ENCODE results near the gene GABRR1.
"Not testable (repeated sequence)": the region's sequence is repeated elsewhere in the genome, so short reads cannot be mapped to it uniquely, and the experiment has no call there.

GABRR1 gene

DNA sequence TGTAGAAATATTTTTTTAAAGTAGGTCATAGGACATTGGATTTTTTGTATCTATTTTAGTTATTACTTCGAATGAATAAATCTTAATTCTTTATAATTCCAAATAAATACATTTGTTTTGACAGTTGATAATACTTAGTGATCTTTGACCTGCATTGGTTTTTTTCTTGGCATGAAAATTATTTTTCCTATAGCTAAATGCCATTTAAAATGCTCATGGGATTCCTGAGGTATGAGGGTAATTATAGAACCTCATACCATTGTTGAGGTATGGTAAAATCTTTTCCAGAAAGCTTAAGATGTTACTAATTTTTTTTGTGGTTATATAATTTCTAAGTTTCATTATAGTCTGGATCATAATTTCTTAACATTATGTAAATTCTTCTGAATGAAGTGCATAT, 63.0 kb downstream of the GABRR1 start:
- DNase-seq (ENCODE audit: low read depth), result no peak

DNA sequence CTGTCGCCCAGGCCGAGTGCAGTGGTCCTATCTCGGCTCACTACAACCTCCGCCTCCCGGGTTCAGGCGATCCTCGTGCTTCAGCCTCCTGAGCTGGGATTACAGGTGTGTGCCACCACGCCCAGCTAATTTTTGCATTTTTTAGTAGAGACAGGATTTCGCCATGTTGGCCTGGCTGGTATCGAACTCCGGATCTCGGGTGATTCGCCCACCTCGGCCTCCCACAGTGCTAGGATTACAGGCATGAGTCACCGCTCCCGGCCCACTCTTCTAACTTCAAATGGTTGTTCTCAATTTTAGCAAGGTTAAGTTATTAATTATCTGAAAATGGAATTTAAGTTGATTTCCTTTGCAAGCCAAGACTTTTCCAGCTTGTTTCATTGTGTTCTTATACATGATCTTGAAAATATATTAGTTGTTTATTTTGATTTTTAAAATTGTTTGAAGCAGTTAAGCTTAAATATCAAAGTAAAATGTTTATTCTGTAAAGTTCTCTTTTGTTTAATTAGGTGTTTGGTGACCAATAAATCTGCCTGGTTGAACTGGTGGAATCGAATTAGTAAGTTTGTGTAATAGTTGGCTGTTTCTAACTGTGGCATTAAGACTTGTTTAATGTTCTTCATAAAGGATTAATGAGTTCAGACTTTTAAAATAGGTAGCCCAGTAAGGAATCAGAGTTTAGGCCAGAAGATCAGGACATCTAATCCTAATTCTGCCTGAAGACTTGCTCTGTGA, 69.0 kb downstream of the GABRR1 start:
- no peak for DNase-seq (ENCODE audit: low read depth)

DNA sequence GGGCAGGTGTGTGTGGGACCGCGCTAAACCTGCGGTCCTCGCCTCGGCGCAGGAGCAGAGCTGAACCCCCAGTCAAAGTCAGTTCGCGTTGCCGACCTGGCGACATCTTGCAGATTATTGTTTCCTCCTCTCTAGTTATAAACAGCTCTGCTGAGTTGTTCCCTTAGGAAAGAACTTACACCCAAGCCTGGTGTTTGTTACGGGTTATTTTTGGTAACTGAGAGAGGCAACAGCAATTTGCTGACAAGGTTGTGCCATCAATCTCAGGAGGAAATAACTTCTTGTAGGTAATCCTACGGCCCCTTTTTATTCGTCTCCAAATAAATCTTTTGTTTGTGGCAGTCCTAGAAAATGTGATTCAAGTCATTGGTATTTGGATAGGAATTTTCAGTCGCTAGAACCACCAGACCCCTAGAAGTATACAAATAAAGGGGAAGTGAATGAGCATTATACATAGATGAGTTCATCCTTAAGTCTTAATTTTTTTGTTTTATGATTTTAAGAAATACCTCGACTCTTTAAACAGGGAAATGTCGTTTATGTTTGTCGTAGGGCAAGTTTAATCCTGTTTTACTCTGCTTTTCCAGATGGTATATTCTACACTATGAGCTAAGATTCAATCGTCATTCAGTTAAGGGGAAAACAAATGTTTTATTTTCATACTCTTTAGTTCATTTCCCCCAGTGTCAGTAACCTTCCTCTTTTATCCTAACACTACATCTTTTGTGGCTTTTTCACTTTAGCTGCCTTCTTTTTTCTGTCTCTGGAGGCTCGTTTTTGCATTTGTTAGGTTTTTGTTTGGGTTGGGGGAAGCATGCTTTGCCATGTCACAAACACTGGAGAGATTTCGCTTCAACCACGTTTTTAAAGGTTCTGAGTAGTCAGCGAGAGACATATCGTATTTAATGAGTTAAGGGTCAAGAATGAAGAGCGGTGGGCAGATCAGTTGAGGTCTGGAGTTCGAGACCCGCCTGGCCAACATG, 70.1 kb downstream of the GABRR1 start:
- DNase-seq (ENCODE audit: low read depth), result no peak

DNA sequence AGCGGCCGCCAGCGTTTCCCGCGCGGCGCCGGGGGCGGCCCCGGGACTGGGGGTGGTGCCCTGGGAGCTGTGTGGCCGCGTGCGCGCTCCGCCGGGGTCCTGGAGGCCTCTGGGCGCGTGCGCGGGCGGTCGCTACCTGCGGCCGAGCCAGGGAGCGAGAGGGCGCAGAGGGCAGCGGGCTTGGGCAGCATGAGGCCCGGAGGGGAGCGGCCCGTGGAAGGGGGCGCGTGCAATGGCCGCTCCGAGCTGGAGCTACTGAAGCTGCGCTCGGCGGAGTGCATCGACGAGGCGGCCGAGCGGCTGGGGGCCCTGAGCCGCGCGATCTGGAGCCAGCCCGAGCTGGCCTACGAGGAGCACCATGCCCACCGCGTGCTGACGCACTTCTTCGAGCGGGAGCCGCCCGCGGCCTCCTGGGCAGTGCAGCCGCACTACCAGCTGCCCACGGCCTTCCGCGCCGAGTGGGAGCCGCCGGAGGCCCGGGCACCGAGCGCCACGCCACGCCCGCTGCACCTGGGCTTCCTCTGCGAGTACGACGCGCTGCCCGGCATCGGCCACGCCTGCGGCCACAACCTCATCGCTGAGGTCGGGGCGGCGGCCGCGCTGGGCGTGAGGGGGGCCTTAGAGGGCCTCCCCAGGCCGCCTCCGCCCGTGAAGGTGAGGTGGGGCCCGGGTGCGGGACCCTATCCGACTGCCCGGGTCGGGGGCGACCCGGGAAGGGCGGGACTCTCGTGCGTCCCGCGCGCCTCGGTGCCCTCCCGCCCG, 71.0 kb downstream of the GABRR1 start, which contains the start of gene PM20D2:
TSS of gene PM20D2 (plus strand) at position 100 of the 762 bp plus-strand sequence. CDS start at position 190, 90 bp downstream.
- peak; percentile 48 for DNase-seq (ENCODE audit: low read depth)

DNA sequence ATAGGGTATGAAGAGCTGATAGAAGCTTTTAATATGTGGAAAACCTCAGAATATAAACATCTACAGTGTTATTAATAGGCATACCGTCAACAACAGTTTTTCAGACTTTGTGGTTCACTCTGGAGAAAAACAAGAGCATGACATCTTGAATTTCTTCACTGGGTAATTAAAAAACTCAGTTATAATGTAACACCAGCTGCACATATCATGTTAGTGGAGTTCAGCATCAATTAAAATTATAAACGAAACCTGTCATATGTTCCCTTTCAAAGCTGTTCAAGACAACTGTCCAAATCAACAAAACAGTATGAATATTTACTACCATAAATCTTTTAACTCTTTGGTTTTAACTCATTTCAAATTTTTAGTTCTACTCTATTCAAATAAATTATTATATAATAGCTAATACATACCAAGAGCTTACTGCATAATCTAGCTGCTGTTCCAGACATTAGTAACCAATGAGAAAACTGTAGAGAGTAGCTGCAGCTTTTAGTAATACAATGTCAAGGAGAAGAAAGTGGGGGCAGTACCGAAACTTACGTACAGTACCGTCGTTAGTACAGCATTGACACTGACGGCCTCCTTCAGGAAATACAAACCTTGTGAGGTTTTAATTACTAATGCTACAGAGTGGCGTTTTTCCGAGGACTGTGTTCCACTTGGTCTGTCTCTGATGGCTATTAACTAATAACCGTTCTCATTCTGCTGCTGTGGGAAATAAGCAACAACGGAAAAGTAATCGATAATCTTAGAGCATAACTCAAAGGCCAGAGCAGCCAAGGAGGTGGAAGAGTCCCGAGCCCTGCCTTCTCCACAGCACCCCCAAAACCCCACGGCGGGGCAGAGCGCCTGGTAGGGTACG, 71.8 kb downstream of the GABRR1 start:
- DNase-seq (ENCODE audit: low read depth), result peak; percentile 2

DNA sequence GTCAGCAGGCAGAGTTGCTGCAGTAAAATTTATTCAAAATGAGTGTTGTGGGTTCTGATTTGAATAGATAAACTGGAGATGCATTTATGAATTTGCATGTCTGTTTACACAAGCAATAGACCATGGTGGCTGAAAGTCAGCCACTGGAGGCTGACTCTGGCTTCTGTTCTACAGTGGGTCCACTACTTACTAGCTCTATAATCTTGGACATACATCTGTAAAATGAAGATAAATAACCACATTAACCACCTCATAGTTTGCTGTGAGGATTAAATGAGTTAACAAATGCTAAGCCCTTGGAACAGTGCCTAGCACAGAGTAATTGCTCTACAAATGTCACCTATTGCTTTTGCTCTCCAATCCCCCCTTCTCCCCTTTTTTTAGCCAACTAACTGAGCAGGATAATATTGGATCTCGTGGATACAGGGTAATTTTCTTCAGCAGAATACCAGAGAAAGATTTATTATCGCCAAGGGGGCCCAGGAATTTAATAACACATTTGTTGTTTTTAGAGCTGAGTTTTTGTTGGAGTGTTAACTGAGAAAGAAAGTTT, 72.7 kb downstream of the GABRR1 start:
- DNase-seq (ENCODE audit: low read depth), result no peak

DNA sequence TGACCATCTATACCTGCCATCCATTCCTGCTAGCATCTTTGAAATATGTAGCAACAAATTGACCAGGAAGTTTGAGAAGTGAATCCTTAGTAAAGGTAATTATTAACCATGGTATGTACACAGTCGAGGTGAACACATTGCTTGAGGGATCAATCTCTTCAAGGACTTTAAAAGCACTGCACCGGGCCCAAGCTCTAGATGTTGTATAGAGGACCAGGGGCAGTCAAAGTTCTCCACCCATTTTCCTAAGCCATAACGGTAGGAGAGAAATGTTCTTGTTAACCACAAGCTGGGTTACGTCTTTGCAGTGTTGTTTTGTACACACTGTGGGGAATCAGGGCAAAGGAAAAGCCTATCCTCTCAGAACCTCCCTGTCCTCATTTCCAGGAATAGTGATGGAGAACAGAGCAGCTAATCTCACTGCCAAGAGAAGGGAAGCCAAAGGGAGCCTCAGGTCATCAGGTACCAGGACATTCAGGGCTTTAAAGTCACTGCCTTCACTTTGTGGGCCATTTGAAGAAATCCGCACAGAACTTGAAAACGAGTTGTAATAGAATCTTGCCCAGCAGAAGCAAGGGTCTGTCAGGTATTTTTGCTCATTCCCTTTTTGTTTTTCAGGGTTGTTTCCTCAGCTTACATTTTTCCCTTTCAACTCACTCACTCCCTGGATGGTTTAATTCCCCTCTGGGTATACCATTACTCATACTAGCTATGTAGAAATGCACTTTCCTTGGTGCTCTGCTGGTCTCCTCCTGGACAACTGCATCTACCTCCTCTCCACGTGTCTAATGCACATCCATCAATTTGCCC, 76.6 kb downstream of the GABRR1 start:
- DNase-seq (ENCODE audit: low read depth), result no peak

DNA sequence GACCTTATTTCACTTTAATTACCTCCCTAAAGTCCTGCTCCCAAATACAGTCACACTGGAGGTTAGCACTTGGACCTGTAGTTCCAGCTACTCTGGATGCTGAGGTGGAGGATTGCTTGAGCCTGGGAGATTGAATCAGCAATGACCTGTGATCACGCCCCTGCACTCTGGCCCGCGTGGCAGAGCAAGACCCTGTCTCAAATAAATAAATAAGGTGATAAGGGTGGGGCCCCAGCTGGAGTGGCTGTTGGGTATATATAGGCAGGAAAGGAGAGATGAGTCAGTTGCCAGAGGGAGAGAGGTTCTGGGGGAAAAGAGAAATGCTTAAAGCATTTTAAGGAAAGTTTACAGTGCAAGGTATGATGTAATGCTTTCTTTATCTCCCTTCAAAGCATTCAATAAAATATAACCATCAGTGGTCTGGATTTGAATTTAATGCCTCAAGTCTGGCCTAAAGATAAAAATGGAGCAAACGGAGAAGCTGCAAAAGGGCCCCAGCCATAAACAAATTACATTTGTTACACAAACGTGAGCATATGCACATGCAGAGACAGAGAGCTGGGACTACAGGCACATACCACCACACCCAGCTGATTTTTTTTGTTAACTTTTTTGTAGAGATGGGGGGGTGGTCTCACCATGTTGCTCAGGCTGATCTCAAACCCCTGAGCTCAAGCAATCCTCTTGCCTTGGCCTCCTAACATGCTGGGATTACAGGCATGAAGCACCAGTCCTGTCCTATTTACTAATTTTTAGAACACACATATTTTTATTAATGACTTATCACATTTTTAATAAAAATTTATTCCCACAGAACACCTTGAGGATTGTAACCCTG, 77.4 kb downstream of the GABRR1 start:
- DNase-seq (ENCODE audit: low read depth), result no peak

DNA sequence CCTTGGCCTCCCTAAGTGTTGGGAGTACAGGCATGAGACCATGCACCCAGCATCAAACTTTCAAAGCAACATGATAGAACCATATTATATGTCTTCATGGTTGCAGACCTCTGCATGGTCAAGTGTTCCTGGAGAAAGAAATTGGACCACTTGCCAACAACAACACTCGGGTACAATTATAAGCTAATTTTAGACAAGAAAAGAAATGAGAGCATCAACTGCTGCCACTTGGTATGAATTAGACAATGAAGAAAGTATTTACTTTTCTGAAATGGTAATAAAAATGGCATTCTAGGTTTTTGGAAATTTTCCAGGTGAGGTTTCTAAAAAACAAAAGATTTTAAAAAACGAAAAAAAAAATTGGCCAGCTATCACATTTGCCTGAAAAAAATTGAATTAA, 79.0 kb downstream of the GABRR1 start:
- DNase-seq (ENCODE audit: low read depth), result no peak

DNA sequence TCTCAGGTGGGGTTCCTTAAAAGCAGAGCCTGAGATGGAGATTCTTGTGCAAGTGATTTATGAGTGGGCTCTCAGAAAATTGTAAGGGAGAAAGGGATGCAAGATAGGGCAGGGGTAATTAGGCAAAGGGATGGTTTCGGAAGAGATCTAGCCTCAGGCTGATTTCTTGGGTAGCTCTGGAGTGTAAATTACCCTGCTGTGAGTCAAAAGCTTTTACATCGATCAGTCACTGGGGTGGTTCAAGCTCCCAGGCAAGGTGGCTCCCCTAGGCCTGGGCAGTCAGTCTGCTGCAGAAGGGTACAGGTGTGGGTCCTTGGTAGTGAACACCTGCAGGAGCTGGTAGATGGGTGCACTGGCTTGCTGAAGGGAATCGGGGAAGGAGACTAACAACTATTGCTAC, 82.4 kb downstream of the GABRR1 start:
- DNase-seq (ENCODE audit: low read depth), result no peak

DNA sequence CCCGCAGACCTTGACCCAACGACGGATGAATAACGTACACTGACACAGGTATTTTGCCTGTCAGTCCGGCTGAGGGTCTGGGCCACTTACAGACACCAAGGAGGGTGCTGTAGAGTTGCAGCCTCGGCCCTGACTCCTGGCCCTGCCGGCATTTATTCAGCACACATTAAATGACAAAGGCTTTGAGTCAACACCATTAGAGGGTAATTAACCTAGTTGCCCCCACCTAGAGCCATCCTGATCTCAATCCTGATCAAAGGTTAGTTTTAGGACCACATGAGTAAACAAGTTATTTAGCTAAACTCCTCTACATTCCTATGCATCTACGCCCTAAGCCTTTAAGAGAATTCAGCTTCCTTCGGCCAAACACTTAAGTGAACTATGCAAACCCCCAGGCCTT, 83.2 kb downstream of the GABRR1 start:
- no peak for DNase-seq (ENCODE audit: low read depth)

DNA sequence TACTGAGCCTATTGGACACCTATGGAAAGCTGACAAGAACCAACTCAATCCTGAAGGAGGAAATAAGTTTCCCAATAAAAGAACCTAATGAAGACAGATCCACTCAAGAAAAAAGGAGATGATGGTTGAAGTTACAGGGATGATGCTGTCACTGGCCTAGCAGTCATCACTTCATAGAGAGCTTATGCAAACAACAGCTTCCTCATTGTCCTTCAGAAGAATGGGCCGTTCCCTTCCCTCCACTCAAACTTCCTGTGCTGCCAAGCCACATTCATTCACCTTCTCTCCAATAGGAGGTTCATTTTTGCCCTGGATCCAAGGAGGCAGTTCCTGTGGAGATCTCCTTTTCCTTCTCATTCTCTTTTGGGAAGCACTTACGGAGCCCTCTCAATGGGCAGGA, 85.1 kb downstream of the GABRR1 start:
- DNase-seq (ENCODE audit: low read depth), result no peak

DNA sequence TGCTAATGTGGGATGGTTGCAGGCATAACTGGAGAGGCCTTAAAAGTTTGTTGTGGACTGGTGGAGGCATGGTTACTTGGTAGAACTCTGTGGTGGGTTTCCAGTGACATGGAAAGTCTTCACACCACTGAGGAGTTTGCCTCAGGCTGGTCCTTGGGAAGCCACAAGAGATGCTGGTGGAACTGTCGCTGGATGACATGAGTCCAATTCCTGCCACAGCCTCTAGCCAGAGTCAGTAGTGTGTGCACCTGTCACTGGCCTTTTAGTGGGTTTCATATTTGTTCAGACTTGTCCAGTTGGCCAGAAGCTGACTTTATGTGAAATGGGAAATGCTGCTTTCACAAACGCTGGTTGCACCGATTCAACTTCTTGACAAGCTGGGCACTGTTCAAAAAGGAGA, 85.6 kb downstream of the GABRR1 start:
- DNase-seq (ENCODE audit: low read depth), result no peak

DNA sequence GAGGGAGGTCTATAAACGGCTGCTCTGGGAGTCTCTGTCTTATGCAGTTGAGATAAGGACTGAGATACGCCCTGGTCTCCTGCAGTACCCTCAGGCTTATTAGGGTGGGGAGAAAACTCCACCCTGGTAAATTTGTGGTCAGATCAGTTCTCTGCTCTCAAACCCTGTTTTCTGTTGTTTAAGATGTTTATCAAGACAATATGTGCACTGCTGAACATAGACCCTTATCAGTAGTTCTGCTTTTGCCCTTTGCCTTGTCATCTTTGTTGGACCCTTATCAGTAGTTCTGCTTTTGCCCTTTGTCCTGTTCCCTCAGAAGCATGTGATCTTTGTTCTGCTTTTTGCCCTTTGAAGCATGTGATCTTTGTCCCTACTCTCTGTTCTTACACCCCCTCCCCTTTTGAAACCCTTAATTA, 88.9 kb downstream of the GABRR1 start:
- DNase-seq (ENCODE audit: low read depth), result not testable (repeated sequence)

Measured in activated gamma-delta T cell treated with anti-CD3 and anti-CD28 coated beads, Interleukin-2, amount 50 U/mL, for 16 hours (primary cell).